A549 (cell line): ENCODE data around the gene RBM34. TPM values are rescaled to one million over a fixed set of nuclear protein-coding genes. Genes with fewer than 3 reads are reported as not detected.
"Not testable (repeated sequence)": the region's sequence is repeated elsewhere in the genome, so short reads cannot be mapped to it uniquely, and the experiment has no call there.

Experiments used
- ATAC-seq, 2 experiments: fragments of 200-7000 bp in 1 of 2; fragments of >200 bp in 1 of 2; cut with Nextera tagmentation in 1 of 2; cut with Tn5 transposase in 1 of 2; 3 replicates each; pipeline versions ENCODE4 v1.8.0 to v1.9.1; 2018 to 2020; ENCODE audit warnings: mild to moderate bottlenecking in 1 of 2, moderate library complexity in 1 of 2
- CTCF ChIA-PET: fragments of 300-600 bp; sonication (Branson Sonifier 250); formaldehyde crosslinking; extraction: SDS; loops from one replicate; lab custom pipeline; 2021; ENCODE audit warnings: antibody characterized with exemption, inconsistent platforms; lab: Yijun Ruan, JAX
- POLR2A ChIA-PET: fragments of 350-600 bp; formaldehyde crosslinking; extraction: SDS; loops from one replicate; lab custom pipeline; 2021; ENCODE audit warnings: antibody characterized with exemption, inconsistent platforms; lab: Yijun Ruan, JAX
- DNase-seq, 2 experiments: peaks; one replicate each; pipeline versions ENCODE4 v3.0.0 to v3.0.0-alpha.2; 2011 to 2016; ENCODE audit warnings: low read depth in 1 of 2, low spot score in 1 of 2
- FAIRE-seq: peaks from 2 replicates; lab custom pipeline; 2011; peaks lifted over from hg19 to GRCh38; lab: Jason Lieb, UNC
- H3K27ac ChIP-seq, 2 experiments: fragments of >200 bp; sonication (Bioruptor Twin); formaldehyde crosslinking; 3 replicates each; pipeline ENCODE4 v1.5.1; 2016 to 2017
- H3K4me1 ChIP-seq: fragments of >200 bp; sonication (Bioruptor Twin); formaldehyde crosslinking; 3 replicates; pipeline ENCODE4 v1.6.1; 2016
- H3K4me2 ChIP-seq: fragments of >200 bp; sonication (Bioruptor Twin); formaldehyde crosslinking; 3 replicates; pipeline ENCODE4 v1.6.1; 2016
- H3K4me3 ChIP-seq: fragments of >200 bp; sonication (Bioruptor Twin); formaldehyde crosslinking; 3 replicates; pipeline ENCODE4 v1.5.1; 2016
- H3K9me3 ChIP-seq: fragments of >200 bp; sonication (Bioruptor Twin); formaldehyde crosslinking; 3 replicates; pipeline ENCODE4 v1.6.1; 2016
- CBX2 ChIP-seq: fragments of 200-600 bp; sonication (generic); IDR thresholded peaks from 2 replicates; pipeline ENCODE4 v1.6.1; 2016; ENCODE audit warnings: low read depth, mild to moderate bottlenecking, borderline replicate concordance
- CBX8 ChIP-seq: fragments of 200-600 bp; sonication (generic); IDR thresholded peaks from 2 replicates; pipeline ENCODE4 v1.6.1; 2016
- HOXB13 ChIP-seq: fragments of 250-450 bp; sonication (Bioruptor Pico); IDR thresholded peaks from 2 replicates; pipeline ENCODE4 v1.5.0; 2020; ENCODE audit warnings: low read depth, mild to moderate bottlenecking, moderate library complexity
- NFE2L2 ChIP-seq: fragments of 150-350 bp; conservative IDR thresholded peaks from 2 replicates; pipeline ENCODE4 v1.6.1; 2014; ENCODE audit warnings: low read length
- NR3C1 ChIP-seq: fragments of >200 bp; sonication (Bioruptor Twin); formaldehyde crosslinking; IDR thresholded peaks from 3 replicates; pipeline ENCODE4 v1.6.1; 2017
- RAD21 ChIP-seq, 2 experiments: fragments of >200 bp in 1 of 2; sonication (Bioruptor Twin) in 1 of 2; formaldehyde crosslinking in 1 of 2; IDR thresholded peaks in 1 of 2; conservative IDR thresholded peaks in 1 of 2; 2 replicates in 1 of 2; 3 replicates in 1 of 2; pipeline ENCODE4 v1.6.1; 2012 to 2018; ENCODE audit warnings: inconsistent platforms in 1 of 2
- RARB ChIP-seq: fragments of 250-450 bp; sonication (Bioruptor Pico); IDR thresholded peaks from 2 replicates; pipeline ENCODE4 v1.8.0; 2021; ENCODE audit warnings: mild to moderate bottlenecking, moderate library complexity
- RFX5 ChIP-seq: fragments of 450-650 bp; IDR thresholded peaks from 2 replicates; pipeline ENCODE4 v1.7.1; 2014; ENCODE audit warnings: antibody characterized with exemption, mild to moderate bottlenecking, moderate library complexity
- SMC3 ChIP-seq: fragments of >200 bp; sonication (Bioruptor Twin); formaldehyde crosslinking; IDR thresholded peaks from 3 replicates; pipeline ENCODE4 v1.6.1; 2018; ENCODE audit warnings: inconsistent platforms
- TP53 ChIP-seq: fragments of 250-450 bp; sonication (Bioruptor Pico); IDR thresholded peaks from 2 replicates; pipeline ENCODE4 v1.5.0; 2021; ENCODE audit warnings: mild to moderate bottlenecking, moderate library complexity
- WGBS: methylation state at CpG from one replicate; pipeline ENCODE4 v1.1.6; 2017; ENCODE audit errors: missing lambda C conversion rate; 5-methylcytosine and 5-hydroxymethylcytosine counted together
- polyA plus RNA-seq, 4 experiments: library from polyadenylated mRNA; depleted of rRNA in 3 of 4; stranded (reverse); fragments of >200 nt; fragmentation: RNase III in 1 of 4; extraction: RNeasy Plus Mini Kit Qiagen cat#74134 plus additional on column Dnase treatment in 1 of 4; gene quantifications; 2 replicates in 3 of 4; 3 replicates in 1 of 4; pipeline ENCODE4 v1.2.3, GENCODE V29; 2011 to 2017
- TF ChIP-seq, protein P1 (sequence below): IDR thresholded peaks from 2 replicates; pipeline ENCODE4 v1.6.1; 2012
- TF ChIP-seq, protein P2 (sequence below): IDR thresholded peaks from 2 replicates; pipeline ENCODE4 v1.6.1; 2012; ENCODE audit warnings: low read depth, borderline replicate concordance
- TF ChIP-seq, protein P3 (sequence below): fragments of >200 bp; sonication (Bioruptor Twin); formaldehyde crosslinking; IDR thresholded peaks from 3 replicates; pipeline ENCODE4 v1.5.1; 2016
- TF ChIP-seq, protein P4 (sequence below): IDR thresholded peaks from 2 replicates; pipeline ENCODE4 v1.6.1; 2012
- TF ChIP-seq, protein P5 (sequence below): fragments of 250-450 bp; sonication (Bioruptor Pico); IDR thresholded peaks from 2 replicates; pipeline ENCODE4 v1.5.0; 2021; ENCODE audit warnings: mild to moderate bottlenecking, moderate library complexity, borderline replicate concordance

Gene RBM34
- polyA plus RNA-seq, 2 of the 4 experiments (the other 2 are of a cell fraction): 67.8 to 81.8 TPM

DNA sequence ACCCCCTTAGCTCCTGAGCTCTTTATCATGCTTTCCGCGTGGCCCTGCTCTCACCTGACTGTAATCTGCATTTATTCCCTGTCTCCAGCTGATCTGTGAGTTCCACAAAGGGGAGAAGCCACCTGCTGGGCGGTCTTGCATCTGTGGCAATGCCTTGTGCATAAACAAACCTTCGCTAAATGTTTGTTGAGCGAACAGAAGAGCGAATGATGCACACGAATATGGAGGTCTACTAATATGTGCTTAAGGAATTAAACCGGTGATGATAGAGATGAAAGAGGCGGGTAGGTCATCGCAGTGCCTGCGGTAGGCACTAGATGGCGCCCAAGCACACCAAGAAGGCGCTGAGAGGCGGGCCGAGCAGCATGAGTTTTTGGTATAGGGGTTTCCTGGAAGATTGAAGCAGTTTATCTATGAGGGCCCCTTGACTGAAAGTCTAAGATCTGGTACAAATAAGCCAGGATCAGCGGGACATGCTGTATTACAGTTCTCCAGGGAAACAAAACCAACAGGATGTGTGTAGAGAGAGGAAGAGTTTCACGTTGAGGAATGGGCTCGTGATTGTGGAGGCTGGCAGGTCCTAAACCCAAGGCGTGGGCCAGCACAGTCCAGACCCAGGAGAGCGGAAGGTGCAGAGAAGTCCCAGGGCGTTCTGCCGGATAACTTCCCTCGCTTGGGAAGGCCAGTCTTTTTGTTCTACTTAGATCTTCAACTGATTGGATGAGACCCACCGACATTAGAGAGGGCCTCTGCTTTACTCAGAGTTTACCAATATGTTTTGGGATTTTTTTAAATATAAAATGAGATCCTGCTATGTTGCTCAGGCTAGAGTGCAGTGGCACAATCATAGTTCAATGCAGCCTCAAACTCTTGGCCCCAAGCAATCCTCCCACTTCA is 67.1 kb downstream of the RBM34 start:
- H3K4me2 ChIP-seq: peak overlapping the region; percentile 44
- H3K27ac ChIP-seq: peak overlapping the region; percentile 11 to 69; a peak in 4 of 6 replicates
- 36% methylated on average over 24 of the region's 24 CpGs for WGBS
- CTCF ChIA-PET: interaction anchor here (0.5 to 3.3 kb wide), 52 partner anchors 8 to 1788 kb away, joined by 3 to 40 read pairs (median 5); partner anchors contain the start of genes B3GALNT2 and IRF2BP2
- ATAC-seq (peak; percentile 81 to 88), DNase-seq (peak; percentile 75 to 78), FAIRE-seq (no peak)
- TF ChIP-seq HOXB13 (CRISPR knock-in tag) (no peak), RAD21 (conservative IDR thresholded peaks at IDR 0.05 in 1 of 2, IDR thresholded peaks at IDR 0.05 in 1 of 2) (peak; percentile 61 to 76), CBX2 (no peak), RFX5 (no peak), CBX8 (no peak), TP53 (CRISPR knock-in tag) (no peak), NR3C1 (no peak), SMC3 (peak; percentile 50), RARB (CRISPR knock-in tag) (no peak), NFE2L2 (no peak)
- TF ChIP-seq, protein P1, sequence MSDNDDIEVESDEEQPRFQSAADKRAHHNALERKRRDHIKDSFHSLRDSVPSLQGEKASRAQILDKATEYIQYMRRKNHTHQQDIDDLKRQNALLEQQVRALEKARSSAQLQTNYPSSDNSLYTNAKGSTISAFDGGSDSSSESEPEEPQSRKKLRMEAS: 0 out of 2 replicates have a peak, but pooled peaks have one; percentile 1
- TF ChIP-seq, protein P2, sequence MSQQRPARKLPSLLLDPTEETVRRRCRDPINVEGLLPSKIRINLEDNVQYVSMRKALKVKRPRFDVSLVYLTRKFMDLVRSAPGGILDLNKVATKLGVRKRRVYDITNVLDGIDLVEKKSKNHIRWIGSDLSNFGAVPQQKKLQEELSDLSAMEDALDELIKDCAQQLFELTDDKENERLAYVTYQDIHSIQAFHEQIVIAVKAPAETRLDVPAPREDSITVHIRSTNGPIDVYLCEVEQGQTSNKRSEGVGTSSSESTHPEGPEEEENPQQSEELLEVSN: no peak
- TF ChIP-seq, protein P3, sequence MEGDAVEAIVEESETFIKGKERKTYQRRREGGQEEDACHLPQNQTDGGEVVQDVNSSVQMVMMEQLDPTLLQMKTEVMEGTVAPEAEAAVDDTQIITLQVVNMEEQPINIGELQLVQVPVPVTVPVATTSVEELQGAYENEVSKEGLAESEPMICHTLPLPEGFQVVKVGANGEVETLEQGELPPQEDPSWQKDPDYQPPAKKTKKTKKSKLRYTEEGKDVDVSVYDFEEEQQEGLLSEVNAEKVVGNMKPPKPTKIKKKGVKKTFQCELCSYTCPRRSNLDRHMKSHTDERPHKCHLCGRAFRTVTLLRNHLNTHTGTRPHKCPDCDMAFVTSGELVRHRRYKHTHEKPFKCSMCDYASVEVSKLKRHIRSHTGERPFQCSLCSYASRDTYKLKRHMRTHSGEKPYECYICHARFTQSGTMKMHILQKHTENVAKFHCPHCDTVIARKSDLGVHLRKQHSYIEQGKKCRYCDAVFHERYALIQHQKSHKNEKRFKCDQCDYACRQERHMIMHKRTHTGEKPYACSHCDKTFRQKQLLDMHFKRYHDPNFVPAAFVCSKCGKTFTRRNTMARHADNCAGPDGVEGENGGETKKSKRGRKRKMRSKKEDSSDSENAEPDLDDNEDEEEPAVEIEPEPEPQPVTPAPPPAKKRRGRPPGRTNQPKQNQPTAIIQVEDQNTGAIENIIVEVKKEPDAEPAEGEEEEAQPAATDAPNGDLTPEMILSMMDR: peak; percentile 85
- TF ChIP-seq, protein P4, sequence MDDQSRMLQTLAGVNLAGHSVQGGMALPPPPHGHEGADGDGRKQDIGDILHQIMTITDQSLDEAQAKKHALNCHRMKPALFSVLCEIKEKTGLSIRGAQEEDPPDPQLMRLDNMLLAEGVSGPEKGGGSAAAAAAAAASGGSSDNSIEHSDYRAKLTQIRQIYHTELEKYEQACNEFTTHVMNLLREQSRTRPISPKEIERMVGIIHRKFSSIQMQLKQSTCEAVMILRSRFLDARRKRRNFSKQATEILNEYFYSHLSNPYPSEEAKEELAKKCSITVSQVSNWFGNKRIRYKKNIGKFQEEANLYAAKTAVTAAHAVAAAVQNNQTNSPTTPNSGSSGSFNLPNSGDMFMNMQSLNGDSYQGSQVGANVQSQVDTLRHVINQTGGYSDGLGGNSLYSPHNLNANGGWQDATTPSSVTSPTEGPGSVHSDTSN: no peak
- H3K4me3 ChIP-seq: no peak overlapping the region
- POLR2A ChIA-PET: interaction anchor here (1.0 kb wide), 2 partner anchors 482 to 596 kb away, joined by 4 to 9 read pairs; no protein-coding TSS in a partner anchor
- peaks cover 8% of the 10 kb centered on the region for H3K4me1 ChIP-seq
- no peaks in the 10 kb centered on the region for H3K9me3 ChIP-seq

DNA sequence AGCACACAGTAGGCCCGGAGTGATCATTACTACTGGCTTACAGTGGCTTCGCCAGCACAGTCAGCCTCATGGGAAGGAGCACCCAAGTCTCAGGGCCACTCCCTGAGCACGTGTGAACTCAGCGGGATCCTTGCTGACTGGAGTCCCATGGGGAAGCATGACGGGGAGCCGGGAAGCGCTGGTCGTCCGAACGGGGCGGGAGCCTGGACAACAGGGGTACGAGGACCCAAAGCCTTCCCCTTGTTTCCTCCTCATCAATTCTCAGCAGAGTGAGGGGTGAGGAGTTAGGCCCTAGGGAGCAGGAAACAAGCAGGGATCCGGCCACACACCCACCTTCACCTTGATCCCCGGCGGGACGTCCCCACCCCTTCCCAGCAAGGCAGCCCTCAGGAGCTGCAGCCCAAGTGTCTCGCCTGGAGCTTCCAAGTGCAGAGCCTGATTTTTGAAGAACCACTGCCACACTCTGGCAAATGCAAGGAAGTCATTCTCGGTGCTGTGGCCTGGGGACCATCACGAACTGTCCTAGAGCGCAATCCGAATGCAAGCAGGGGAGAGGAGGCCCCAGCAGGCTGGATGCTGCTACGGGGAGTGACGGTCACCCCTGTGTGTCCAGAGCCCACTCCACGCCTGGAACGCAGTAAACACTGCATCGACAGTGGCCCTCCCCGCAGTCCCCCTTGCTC is 67.9 kb downstream of the RBM34 start:
- no peak overlapping the region for H3K4me3 ChIP-seq
- H3K27ac ChIP-seq: peak overlapping the region; percentile 29 to 69; a peak in 4 of 6 replicates
- peak overlapping the region; percentile 44 for H3K4me2 ChIP-seq
- ChIA-PET CTCF (interaction anchor here (0.5 to 3.3 kb wide), 50 partner anchors 9 to 1787 kb away, joined by 3 to 40 read pairs (median 5); partner anchors contain the start of genes B3GALNT2 and IRF2BP2), POLR2A (interaction anchor here (1.0 kb wide), 2 partner anchors 481 to 595 kb away, joined by 4 to 9 read pairs; no protein-coding TSS in a partner anchor)
- no peaks in the 10 kb centered on the region for H3K9me3 ChIP-seq
- TF ChIP-seq, protein P1: peak; percentile 1; the same call in 1 of the 2 replicates
- TF ChIP-seq, protein P5, sequence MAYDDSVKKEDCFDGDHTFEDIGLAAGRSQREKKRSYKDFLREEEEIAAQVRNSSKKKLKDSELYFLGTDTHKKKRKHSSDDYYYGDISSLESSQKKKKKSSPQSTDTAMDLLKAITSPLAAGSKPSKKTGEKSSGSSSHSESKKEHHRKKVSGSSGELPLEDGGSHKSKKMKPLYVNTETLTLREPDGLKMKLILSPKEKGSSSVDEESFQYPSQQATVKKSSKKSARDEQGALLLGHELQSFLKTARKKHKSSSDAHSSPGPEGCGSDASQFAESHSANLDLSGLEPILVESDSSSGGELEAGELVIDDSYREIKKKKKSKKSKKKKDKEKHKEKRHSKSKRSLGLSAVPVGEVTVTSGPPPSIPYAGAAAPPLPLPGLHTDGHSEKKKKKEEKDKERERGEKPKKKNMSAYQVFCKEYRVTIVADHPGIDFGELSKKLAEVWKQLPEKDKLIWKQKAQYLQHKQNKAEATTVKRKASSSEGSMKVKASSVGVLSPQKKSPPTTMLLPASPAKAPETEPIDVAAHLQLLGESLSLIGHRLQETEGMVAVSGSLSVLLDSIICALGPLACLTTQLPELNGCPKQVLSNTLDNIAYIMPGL (CRISPR knock-in tag): no peak
- TF ChIP-seq SMC3: peak; percentile 61
- TF ChIP-seq RAD21 (conservative IDR thresholded peaks at IDR 0.05 in 1 of 2, IDR thresholded peaks at IDR 0.05 in 1 of 2): peak; percentile 55 to 75
- WGBS: 73% methylated on average over 26 of the region's 27 CpGs
- H3K4me1 ChIP-seq: peaks cover 8% of the 10 kb centered on the region
- ATAC-seq (peak; percentile 79 to 84), DNase-seq (peak; percentile 36 to 80), FAIRE-seq (no peak)

DNA sequence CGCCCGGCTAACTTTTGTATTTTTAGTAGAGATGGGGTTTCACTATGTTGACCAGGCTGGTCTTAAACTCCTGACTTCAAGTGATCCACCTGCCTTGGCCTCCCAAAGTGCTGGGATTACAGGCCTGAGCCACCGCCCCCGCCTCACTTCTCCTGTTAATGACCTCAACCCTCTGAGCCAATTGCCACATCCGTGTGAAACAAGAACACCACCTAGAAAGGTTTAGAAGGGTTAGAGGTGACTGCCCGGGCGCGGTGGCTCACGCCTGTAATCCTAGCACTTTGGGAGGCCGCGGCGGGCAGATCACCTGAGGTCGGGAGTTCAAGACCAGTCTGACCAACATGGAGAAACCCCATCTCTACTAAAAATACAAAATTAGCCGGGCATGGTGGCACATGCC is 68.6 kb downstream of the RBM34 start:
- H3K4me3 ChIP-seq, POLR2A ChIA-PET, DNase-seq, H3K4me1 ChIP-seq, FAIRE-seq, H3K4me2 ChIP-seq, H3K9me3 ChIP-seq, H3K27ac ChIP-seq, ATAC-seq: not testable (repeated sequence)
- 93% methylated on average over 14 of the region's 14 CpGs for WGBS
- CTCF ChIA-PET: interaction anchor here (0.5 to 4.3 kb wide), 11 partner anchors 9 to 605 kb away, joined by 3 to 40 read pairs (median 14); partner anchors contain the start of gene IRF2BP2

DNA sequence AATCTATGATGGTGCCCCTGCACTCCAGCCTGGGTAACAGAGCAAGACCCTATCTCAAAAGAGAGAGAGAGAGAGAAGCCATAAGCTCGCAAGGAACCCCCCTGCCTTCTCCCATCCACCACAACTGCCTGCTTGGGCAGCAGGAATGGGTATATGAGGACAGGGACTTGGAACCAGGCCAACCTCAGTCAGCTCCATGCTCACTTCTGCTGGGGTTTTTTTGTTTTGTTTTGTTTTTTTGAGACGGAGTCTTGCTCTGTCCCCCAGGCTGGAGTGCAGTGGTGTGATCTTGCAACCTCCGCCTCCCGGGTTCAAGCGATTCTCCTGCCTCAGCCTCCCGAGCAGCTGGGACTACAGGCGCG is 69.0 kb downstream of the RBM34 start:
- WGBS: 96% methylated on average over 8 of the region's 8 CpGs
- CTCF ChIA-PET: interaction anchor here (0.5 to 4.3 kb wide), 8 partner anchors 8 to 604 kb away, joined by 3 to 40 read pairs (median 6); partner anchors contain the start of gene IRF2BP2
- H3K4me3 ChIP-seq, DNase-seq, ATAC-seq, H3K4me1 ChIP-seq, H3K9me3 ChIP-seq, H3K4me2 ChIP-seq, FAIRE-seq, POLR2A ChIA-PET: not testable (repeated sequence)
- H3K27ac ChIP-seq: 0 out of 6 replicates have a peak overlapping the region, but pooled peaks of 1 of the 2 experiments have one; percentile 19
